Esophagus muscularis mucosa (tissue), 4 donors: ENCODE data around the gene PDK1. TPM values are rescaled to one million over a fixed set of nuclear protein-coding genes. Genes with fewer than 3 reads are reported as not detected.

ENCODE experiments used
- DNase-seq: peaks from one replicate; pipeline ENCODE4 v3.0.0-alpha.2; 2017; ENCODE audit errors: extremely low spot score
- H3K27ac ChIP-seq, 4 donors: fragments of 200-600 bp; sonication (generic); replicated peaks in 1 of 4; 1 replicate in 3 of 4; 2 replicates in 1 of 4; pipeline ENCODE4 v1.5.1; 2016 to 2019; ENCODE audit warnings: mild to moderate bottlenecking in 1 of 4
- H3K27me3 ChIP-seq, 4 donors: fragments of 200-600 bp; sonication (generic); one replicate each; pipeline versions ENCODE4 v1.5.1 to v1.6.0; 2016 to 2019
- H3K36me3 ChIP-seq, 4 donors: fragments of 200-600 bp; sonication (generic); one replicate each; pipeline ENCODE4 v1.5.1; 2016 to 2019
- H3K4me1 ChIP-seq, 4 donors: fragments of 200-600 bp; sonication (generic); one replicate each; pipeline ENCODE4 v1.5.1; 2016 to 2019
- H3K4me3 ChIP-seq, 4 donors: fragments of 200-600 bp; sonication (generic); 1 replicate in 2 of 4; 2 replicates in 2 of 4; pipeline ENCODE4 v1.5.1; 2016 to 2019; ENCODE audit warnings: mild to moderate bottlenecking in 4 of 4, moderate library complexity in 1 of 4
- H3K9me3 ChIP-seq, 4 donors: fragments of 200-600 bp; sonication (generic); 1 replicate in 3 of 4; 2 replicates in 1 of 4; pipeline ENCODE4 v1.5.1; 2016 to 2019
- EP300 ChIP-seq: sonication (generic); formaldehyde crosslinking; IDR thresholded peaks from one replicate; pipeline ENCODE4 v1.6.1; 2017; ENCODE audit warnings: antibody characterized with exemption
- POLR2A ChIP-seq: fragments of 450-650 bp; IDR thresholded peaks from one replicate; pipeline ENCODE4 v1.6.1; 2017; ENCODE audit warnings: antibody characterized with exemption, moderate library complexity, mild to moderate bottlenecking, low read depth
- POLR2AphosphoS5 ChIP-seq, 2 donors: sonication (generic); formaldehyde crosslinking; IDR thresholded peaks; one replicate each; pipeline ENCODE4 v1.6.1; 2017; ENCODE audit warnings: antibody characterized with exemption in 2 of 2
- WGBS: methylation state at CpG from one replicate; pipeline ENCODE4 v1.1.5; 2018; 5-methylcytosine and 5-hydroxymethylcytosine counted together
- intact Hi-C: fragments of 100-400 bp; cut with DNase I; formaldehyde crosslinking; loops from one replicate; pipeline ENCODE4 v1.15.1; 2023
- total RNA-seq, 4 donors: library from RNA; depleted of rRNA; stranded (reverse); fragments of >200 nt; gene quantifications; one replicate each; pipeline versions ENCODE4 v1.1.0 to v1.2.1, GENCODE V29; 2016
- TF ChIP-seq, protein P1 (sequence below), 3 experiments: fragments of 200-600 bp in 2 of 3; fragments of 450-650 bp in 1 of 3; sonication (generic) in 2 of 3; IDR thresholded peaks; one replicate each; pipeline ENCODE4 v1.5.1; 2017 to 2019; ENCODE audit warnings: antibody characterized with exemption in 3 of 3, mild to moderate bottlenecking in 2 of 3, moderate library complexity in 1 of 3

PDK1 gene
- total RNA-seq, 4 donors from 2014 or later, result 5.1 to 15.8 (median 11.2) TPM

DNA sequence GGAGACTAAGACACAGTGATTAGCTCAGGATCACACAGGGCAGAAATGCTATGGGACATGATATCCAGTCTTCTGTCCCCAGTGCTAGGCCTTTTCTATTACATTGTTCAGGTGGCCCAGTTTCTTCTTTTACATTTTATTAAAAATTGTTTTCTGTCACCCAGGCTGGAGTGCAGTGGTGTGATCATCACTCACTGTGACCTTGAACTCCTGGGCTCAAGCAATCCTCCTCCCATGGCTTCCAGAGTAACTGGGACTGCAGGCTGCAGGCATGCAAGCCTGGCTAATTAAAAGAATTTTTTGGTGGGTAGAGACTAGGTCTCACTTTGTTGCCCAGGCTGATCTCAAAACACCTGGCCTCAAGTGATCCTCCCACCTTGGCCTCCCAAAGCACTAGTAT, 15.4 kb downstream of the PDK1 start:
- no peak overlapping the region for H3K4me3 ChIP-seq
- H3K27ac ChIP-seq, result no peak overlapping the region
- no peaks in the 10 kb centered on the region for H3K4me1 ChIP-seq
- H3K9me3 ChIP-seq, result peaks cover 0 to 21% (median 8%) of the 10 kb centered on the region in 4 donors
- H3K27me3 ChIP-seq, result no peaks in the 10 kb centered on the region
- DNase-seq, result no peak
- peaks cover 17 to 51% (median 37%) of the 10 kb centered on the region in 4 donors for H3K36me3 ChIP-seq
- intact Hi-C loops, result no loop called here
- TF ChIP-seq POLR2AphosphoS5 (IDR thresholded peaks at IDR 0.05) (no peak), EP300 (no peak), POLR2A (no peak)
- TF ChIP-seq, protein P1, sequence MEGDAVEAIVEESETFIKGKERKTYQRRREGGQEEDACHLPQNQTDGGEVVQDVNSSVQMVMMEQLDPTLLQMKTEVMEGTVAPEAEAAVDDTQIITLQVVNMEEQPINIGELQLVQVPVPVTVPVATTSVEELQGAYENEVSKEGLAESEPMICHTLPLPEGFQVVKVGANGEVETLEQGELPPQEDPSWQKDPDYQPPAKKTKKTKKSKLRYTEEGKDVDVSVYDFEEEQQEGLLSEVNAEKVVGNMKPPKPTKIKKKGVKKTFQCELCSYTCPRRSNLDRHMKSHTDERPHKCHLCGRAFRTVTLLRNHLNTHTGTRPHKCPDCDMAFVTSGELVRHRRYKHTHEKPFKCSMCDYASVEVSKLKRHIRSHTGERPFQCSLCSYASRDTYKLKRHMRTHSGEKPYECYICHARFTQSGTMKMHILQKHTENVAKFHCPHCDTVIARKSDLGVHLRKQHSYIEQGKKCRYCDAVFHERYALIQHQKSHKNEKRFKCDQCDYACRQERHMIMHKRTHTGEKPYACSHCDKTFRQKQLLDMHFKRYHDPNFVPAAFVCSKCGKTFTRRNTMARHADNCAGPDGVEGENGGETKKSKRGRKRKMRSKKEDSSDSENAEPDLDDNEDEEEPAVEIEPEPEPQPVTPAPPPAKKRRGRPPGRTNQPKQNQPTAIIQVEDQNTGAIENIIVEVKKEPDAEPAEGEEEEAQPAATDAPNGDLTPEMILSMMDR (IDR thresholded peaks at IDR 0.05), result no peak

DNA sequence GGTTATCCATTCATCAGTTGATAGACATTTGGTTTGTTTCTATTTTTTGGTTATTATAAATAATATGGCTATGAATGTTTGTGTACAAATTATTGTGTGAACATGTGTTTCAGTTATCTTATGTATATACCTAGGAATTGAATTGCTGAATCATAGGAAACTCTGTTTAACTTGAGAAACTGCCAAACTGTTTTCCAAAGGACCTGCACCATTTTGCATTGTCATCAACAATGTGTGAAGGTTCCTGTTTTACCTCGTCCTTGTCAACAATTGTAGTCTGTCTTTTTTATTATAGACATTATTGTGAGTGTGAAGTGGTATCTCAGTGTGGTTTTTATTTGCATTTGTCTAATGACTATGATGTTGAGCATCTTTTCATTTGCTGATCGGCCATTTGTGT, 17.1 kb downstream of the PDK1 start:
- H3K36me3 ChIP-seq, result peaks cover 16 to 51% (median 30%) of the 10 kb centered on the region in 4 donors

DNA sequence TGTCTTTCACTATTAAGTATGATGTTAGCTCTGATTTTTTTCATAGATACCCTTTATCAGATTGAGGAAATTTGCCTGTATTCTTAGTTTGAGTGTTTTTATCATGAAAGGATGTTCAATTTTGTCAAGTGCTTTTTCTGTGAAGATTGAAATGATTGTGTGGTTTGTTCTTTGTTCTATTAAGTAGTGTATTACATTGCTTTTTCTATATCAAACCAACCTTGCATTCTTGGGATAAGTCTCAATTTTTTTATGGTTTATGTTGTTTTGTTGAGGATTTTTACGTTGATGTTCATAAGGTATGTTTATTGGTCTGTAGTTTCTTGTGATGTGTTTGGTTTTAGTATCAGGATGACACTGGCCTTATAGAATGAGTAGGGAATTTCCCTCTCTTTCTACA, 19.1 kb downstream of the PDK1 start:
- H3K27me3 ChIP-seq, result no peaks in the 10 kb centered on the region
- intact Hi-C loops, result no loop called here
- no peak overlapping the region for H3K4me3 ChIP-seq
- no peaks in the 10 kb centered on the region for H3K4me1 ChIP-seq
- H3K9me3 ChIP-seq, result peaks cover 0 to 31% (median 15%) of the 10 kb centered on the region in 4 donors
- H3K36me3 ChIP-seq, result peaks cover 20 to 44% (median 28%) of the 10 kb centered on the region in 4 donors
- WGBS, result 100% methylated on average over 1 of the region's 1 CpG
- TF ChIP-seq POLR2A (no peak), POLR2AphosphoS5 (IDR thresholded peaks at IDR 0.05) (no peak), EP300 (no peak)
- TF ChIP-seq, protein P1 (IDR thresholded peaks at IDR 0.05), result no peak
- no peak overlapping the region for H3K27ac ChIP-seq
- no peak for DNase-seq

More for the DNA sequence above, 17.1 kb downstream of the PDK1 start:
- no peak for DNase-seq
- Histone ChIP-seq H3K9me3 (peaks cover 0 to 28% (median 11%) of the 10 kb centered on the region in 4 donors), H3K27ac (no peak overlapping the region), H3K4me3 (no peak overlapping the region), H3K4me1 (no peaks in the 10 kb centered on the region), H3K27me3 (no peaks in the 10 kb centered on the region)
- TF ChIP-seq, protein P1 (IDR thresholded peaks at IDR 0.05), result no peak
- TF ChIP-seq POLR2AphosphoS5 (IDR thresholded peaks at IDR 0.05) (no peak), POLR2A (no peak), EP300 (no peak)
- intact Hi-C loops, result no loop called here
- WGBS, result 90% methylated on average over 2 of the region's 2 CpGs

DNA sequence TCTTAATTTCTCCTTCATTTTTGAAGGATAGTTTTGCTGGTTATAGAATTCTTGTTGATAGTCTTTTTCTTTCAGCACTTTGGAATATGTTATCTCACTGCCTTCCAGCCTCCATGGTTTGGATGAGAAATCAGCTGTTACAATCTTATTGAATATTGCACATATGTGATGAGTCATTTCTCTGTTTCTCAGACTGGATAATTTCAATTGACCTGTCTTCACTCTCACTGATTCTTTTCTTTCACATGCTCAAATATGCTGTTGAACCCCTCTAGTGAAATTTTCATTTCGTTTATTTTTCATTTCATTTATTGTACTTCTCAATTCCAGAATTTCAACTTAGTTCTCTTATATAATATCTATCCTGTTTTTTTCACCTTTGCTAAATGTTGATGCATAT, 22.2 kb downstream of the PDK1 start:
- Histone ChIP-seq H3K27me3 (no peaks in the 10 kb centered on the region), H3K9me3 (peaks cover 0 to 31% (median 15%) of the 10 kb centered on the region in 4 donors), H3K36me3 (peaks cover 13 to 41% (median 20%) of the 10 kb centered on the region in 4 donors), H3K4me3 (no peak overlapping the region), H3K4me1 (no peaks in the 10 kb centered on the region), H3K27ac (no peak overlapping the region)
- no peak for DNase-seq
- 95% methylated on average over 1 of the region's 1 CpG for WGBS
- TF ChIP-seq POLR2AphosphoS5 (IDR thresholded peaks at IDR 0.05) (no peak), POLR2A (no peak), EP300 (no peak)
- TF ChIP-seq, protein P1 (IDR thresholded peaks at IDR 0.05), result no peak
- intact Hi-C loops, result no loop called here
